Mesenchymal stem cell (in vitro differentiated cells and primary cell): ENCODE results near the gene HSPB7. TPM values are rescaled to one million over a fixed set of nuclear protein-coding genes. Genes with fewer than 3 reads are reported as not detected.

Experiments used
- DNase-seq: peaks from one replicate; pipeline ENCODE4 v3.0.0-alpha.2; 2013
- H2AFZ ChIP-seq: one replicate; pipeline ENCODE4 v1.6.1; 2013; ENCODE audit warnings: low read depth, mild to moderate bottlenecking, control low read depth, inconsistent platforms, low read length, moderate library complexity
- H2AK5ac ChIP-seq: 2 replicates; pipeline ENCODE4 v1.6.1; 2013; ENCODE audit warnings: low read length, moderate library complexity, mild to moderate bottlenecking, inconsistent platforms; ENCODE audit not compliant: severe bottlenecking
- H2BK120ac ChIP-seq: one replicate; pipeline ENCODE4 v1.6.1; 2013; ENCODE audit warnings: low read depth, mild to moderate bottlenecking, inconsistent platforms, low read length, moderate library complexity
- H2BK12ac ChIP-seq, 2 experiments: one replicate each; pipeline ENCODE4 v1.6.1; 2013; ENCODE audit warnings: inconsistent platforms in 2 of 2, low read length in 2 of 2, mild to moderate bottlenecking in 2 of 2, moderate library complexity in 2 of 2, control low read depth in 1 of 2
- H2BK15ac ChIP-seq: one replicate; pipeline ENCODE4 v1.6.1; 2013; ENCODE audit warnings: mild to moderate bottlenecking, low read depth, inconsistent platforms; ENCODE audit not compliant: poor library complexity, severe bottlenecking
- H2BK5ac ChIP-seq: 2 replicates; pipeline ENCODE4 v1.6.1; 2013; ENCODE audit warnings: low read depth, mild to moderate bottlenecking, low read length, control low read depth, inconsistent platforms; ENCODE audit not compliant: poor library complexity, severe bottlenecking
- H3K14ac ChIP-seq, 2 experiments: one replicate each; pipeline ENCODE4 v1.6.1; 2013; ENCODE audit warnings: inconsistent platforms in 2 of 2, low read length in 2 of 2, control low read depth in 1 of 2, mild to moderate bottlenecking in 1 of 2, moderate library complexity in 1 of 2
- H3K18ac ChIP-seq, 2 experiments: one replicate each; pipeline ENCODE4 v1.6.1; 2013; ENCODE audit warnings: inconsistent platforms in 2 of 2, low read length in 2 of 2, control low read depth in 1 of 2, low read depth in 1 of 2, mild to moderate bottlenecking in 1 of 2
- H3K23ac ChIP-seq, 2 experiments: one replicate each; pipeline ENCODE4 v1.6.1; 2013; ENCODE audit warnings: inconsistent platforms in 2 of 2, low read length in 2 of 2, mild to moderate bottlenecking in 2 of 2, moderate library complexity in 2 of 2, control low read depth in 1 of 2
- H3K27ac ChIP-seq: 2 replicates; pipeline ENCODE4 v1.5.1; 2013; ENCODE audit warnings: mild to moderate bottlenecking, moderate library complexity, low read length, control low read depth, inconsistent platforms; ENCODE audit not compliant: poor library complexity, severe bottlenecking
- H3K27me3 ChIP-seq, 2 experiments: 2 replicates each; pipeline versions ENCODE4 v1.6.1 to v1.7.0; 2013; ENCODE audit warnings: low read length in 2 of 2, mild to moderate bottlenecking in 2 of 2, moderate library complexity in 2 of 2, control low read depth in 1 of 2, inconsistent platforms in 1 of 2; ENCODE audit not compliant: control insufficient read depth in 1 of 2, insufficient read depth in 1 of 2
- H3K36me3 ChIP-seq, 2 experiments: 2 replicates each; pipeline versions ENCODE4 v1.6.1 to v1.7.0; 2013; ENCODE audit warnings: low read length in 2 of 2, control low read depth in 1 of 2, inconsistent platforms in 1 of 2, low read depth in 1 of 2, mild to moderate bottlenecking in 1 of 2; ENCODE audit not compliant: insufficient read depth in 2 of 2, control insufficient read depth in 1 of 2
- H3K4ac ChIP-seq, 2 experiments: one replicate each; pipeline ENCODE4 v1.6.1; 2013; ENCODE audit warnings: inconsistent platforms in 2 of 2, low read length in 2 of 2, mild to moderate bottlenecking in 2 of 2, moderate library complexity in 2 of 2, control low read depth in 1 of 2, low read depth in 1 of 2
- H3K4me1 ChIP-seq: 2 replicates; pipeline ENCODE4 v1.6.1; 2013; ENCODE audit warnings: low read depth, low read length, control low read depth; ENCODE audit not compliant: control insufficient read depth, insufficient read depth
- H3K4me2 ChIP-seq: 2 replicates; pipeline ENCODE4 v1.6.1; 2013; ENCODE audit warnings: low read length, mild to moderate bottlenecking, inconsistent platforms; ENCODE audit not compliant: poor library complexity, severe bottlenecking
- H3K4me3 ChIP-seq, 2 experiments: 2 replicates each; pipeline versions ENCODE4 v1.5.1 to v1.7.0; 2013; ENCODE audit warnings: low read length in 2 of 2, mild to moderate bottlenecking in 2 of 2, control low read depth in 1 of 2, low read depth in 1 of 2; ENCODE audit not compliant: insufficient read depth in 1 of 2
- H3K79me1 ChIP-seq: replicated peaks from 2 replicates; pipeline ENCODE4 v1.6.1; 2013; ENCODE audit warnings: mild to moderate bottlenecking, control low read depth, low read length, inconsistent platforms; ENCODE audit not compliant: poor library complexity, severe bottlenecking
- H3K9ac ChIP-seq: 2 replicates; pipeline ENCODE4 v1.7.0; 2013; ENCODE audit warnings: mild to moderate bottlenecking, low read length, moderate library complexity
- H3K9me3 ChIP-seq: 2 replicates; pipeline ENCODE4 v1.7.0; 2013; ENCODE audit warnings: mild to moderate bottlenecking, low read length; ENCODE audit not compliant: control insufficient read depth
- H4K8ac ChIP-seq: one replicate; pipeline ENCODE4 v1.6.1; 2013; ENCODE audit warnings: inconsistent platforms, mild to moderate bottlenecking, low read length, moderate library complexity
- H4K91ac ChIP-seq: one replicate; pipeline ENCODE4 v1.6.1; 2013; ENCODE audit warnings: mild to moderate bottlenecking, low read length, inconsistent platforms
- WGBS: methylation state at CpG from one replicate; pipeline ENCODE4 v1.1.7; 2013; ENCODE audit warnings: mixed read lengths; 5-methylcytosine and 5-hydroxymethylcytosine counted together
- polyA plus RNA-seq, 2 experiments: library from polyadenylated mRNA; stranded (reverse); fragments of 200-250 nt; gene quantifications; one replicate each; pipeline ENCODE4 v1.2.3, GENCODE V29; 2013

Gene HSPB7
- polyA plus RNA-seq (2013, experiment 1 of 2) = 3.4 TPM
- polyA plus RNA-seq (2013, experiment 2 of 2) = 4.0 TPM

- H3K23ac ChIP-seq = peak within 1 kb of the TSS in 1 of 2 experiments; percentile 42
- no peaks in the 10 kb centered on the region for H3K9me3 ChIP-seq
- H3K9ac ChIP-seq = peak within 1 kb of the TSS; percentile 86
- no peak within 1 kb of the TSS for H3K4me2 ChIP-seq
- peak within 1 kb of the TSS; percentile 78 to 94 for H3K18ac ChIP-seq
- H3K14ac ChIP-seq = peak within 1 kb of the TSS in 1 of 2 experiments; percentile 83
- no peak within 1 kb of the TSS for H2BK5ac ChIP-seq
- peak within 1 kb of the TSS in 1 of 2 experiments; percentile 76 for H3K4me3 ChIP-seq
- peak within 1 kb of the TSS; percentile 68 for H2BK120ac ChIP-seq
- peak within 1 kb of the TSS; percentile 92 for H4K8ac ChIP-seq
- no peaks in the 10 kb centered on the region for H3K79me1 ChIP-seq
- H3K4ac ChIP-seq = peak within 1 kb of the TSS; percentile 73 to 85
- peak within 1 kb of the TSS; percentile 93 for H4K91ac ChIP-seq
- H2BK15ac ChIP-seq = peak within 1 kb of the TSS; percentile 52
- WGBS = 43% methylated on average over 35 of the region's 37 CpGs
- peaks cover 44% of the 10 kb centered on the region for H3K4me1 ChIP-seq
- H2BK12ac ChIP-seq = peak within 1 kb of the TSS; percentile 70 to 79
- no peak within 1 kb of the TSS for H3K27ac ChIP-seq
- H2AK5ac ChIP-seq = no peak within 1 kb of the TSS
- H3K36me3 ChIP-seq = no peaks in the 10 kb centered on the region
- H2AFZ ChIP-seq = peak within 1 kb of the TSS; percentile 46
- peak; percentile 94 for DNase-seq
- no peaks in the 10 kb centered on the region for H3K27me3 ChIP-seq
Measured at GRCh38 chr1:16017461-16018303, at the start of gene HSPB7. TSS of gene HSPB7 (minus strand) at chr1:16018043. CDS start at chr1:16017963, 80 bp downstream.

- Histone ChIP-seq H4K91ac (no peak overlapping the region), H3K27ac (no peak overlapping the region), H2AFZ (no peak overlapping the region), H3K4me3 (no peak overlapping the region), H2BK5ac (no peak overlapping the region), H2BK15ac (no peak overlapping the region), H3K9ac (no peak overlapping the region), H3K14ac (peak overlapping the region in 1 of 2 experiments; percentile 57), H3K18ac (no peak overlapping the region), H3K36me3 (no peaks in the 10 kb centered on the region), H3K4me2 (no peak overlapping the region), H3K4me1 (peaks cover 23% of the 10 kb centered on the region), H2AK5ac (no peak overlapping the region), H3K79me1 (no peaks in the 10 kb centered on the region), H2BK12ac (no peak overlapping the region), H2BK120ac (no peak overlapping the region), H3K27me3 (peaks cover 16 to 53% of the 10 kb centered on the region in 2 experiments), H3K9me3 (no peaks in the 10 kb centered on the region), H3K23ac (no peak overlapping the region), H3K4ac (no peak overlapping the region), H4K8ac (no peak overlapping the region)
- DNase-seq = peak; percentile 38
- WGBS = 69% methylated on average over 6 of the region's 6 CpGs
Measured at GRCh38 chr1:16067127-16067768, 49.4 kb upstream of the HSPB7 start.

GRCh38 chr1:16066245-16066644 is 48.4 kb upstream of the HSPB7 start:
- H3K14ac ChIP-seq = no peak overlapping the region
- no peaks in the 10 kb centered on the region for H3K36me3 ChIP-seq
- H2AK5ac ChIP-seq = no peak overlapping the region
- H3K4me3 ChIP-seq = no peak overlapping the region
- no peak overlapping the region for H2BK120ac ChIP-seq
- 85% methylated on average over 4 of the region's 4 CpGs for WGBS
- no peak overlapping the region for H3K18ac ChIP-seq
- H2BK12ac ChIP-seq = no peak overlapping the region
- no peak overlapping the region for H4K91ac ChIP-seq
- H2BK15ac ChIP-seq = no peak overlapping the region
- H4K8ac ChIP-seq = no peak overlapping the region
- H3K9me3 ChIP-seq = no peaks in the 10 kb centered on the region
- no peak overlapping the region for H3K9ac ChIP-seq
- H3K23ac ChIP-seq = no peak overlapping the region
- no peak overlapping the region for H3K4me2 ChIP-seq
- no peak for DNase-seq
- H3K4me1 ChIP-seq = peaks cover 23% of the 10 kb centered on the region
- H2AFZ ChIP-seq = no peak overlapping the region
- no peak overlapping the region for H2BK5ac ChIP-seq
- no peaks in the 10 kb centered on the region for H3K79me1 ChIP-seq
- no peak overlapping the region for H3K27ac ChIP-seq
- peaks cover 16 to 55% of the 10 kb centered on the region in 2 experiments for H3K27me3 ChIP-seq
- H3K4ac ChIP-seq = no peak overlapping the region

- Histone ChIP-seq H3K9me3 (no peaks in the 10 kb centered on the region), H3K23ac (no peak overlapping the region), H2BK15ac (no peak overlapping the region), H3K36me3 (no peaks in the 10 kb centered on the region), H3K79me1 (no peaks in the 10 kb centered on the region), H3K14ac (no peak overlapping the region), H3K27me3 (peaks cover 16 to 64% of the 10 kb centered on the region in 2 experiments), H4K8ac (no peak overlapping the region), H3K4ac (no peak overlapping the region), H3K4me3 (no peak overlapping the region), H2AK5ac (no peak overlapping the region), H2BK12ac (no peak overlapping the region), H3K4me2 (no peak overlapping the region), H3K4me1 (peaks cover 23% of the 10 kb centered on the region), H2AFZ (no peak overlapping the region), H3K18ac (no peak overlapping the region), H2BK5ac (no peak overlapping the region), H4K91ac (no peak overlapping the region), H2BK120ac (no peak overlapping the region), H3K27ac (no peak overlapping the region), H3K9ac (no peak overlapping the region)
- no peak for DNase-seq
- 80% methylated on average over 8 of the region's 8 CpGs for WGBS
Measured at GRCh38 chr1:16065269-16065576, 47.4 kb upstream of the HSPB7 start.
